GM19099 (cell line): ENCODE measurements around the gene KCNMB2.

Experiments
- POLR2A ChIP-seq: IDR thresholded peaks from 3 replicates; pipeline ENCODE4 v1.6.1; 2011; ENCODE audit warnings: low read depth; ENCODE audit not compliant: insufficient read length; ENCODE audit errors: extremely low read depth

The KCNMB2 gene

GRCh38 chr3:178645503-178645902 lies 109.3 kb downstream of the KCNMB2 start:
- no peak for TF ChIP-seq POLR2A

- TF ChIP-seq POLR2A: no peak
Measured at GRCh38 chr3:178646186-178646862, 110.1 kb downstream of the KCNMB2 start.

GRCh38 chr3:178655488-178655887 lies 119.3 kb downstream of the KCNMB2 start:
- no peak for TF ChIP-seq POLR2A

- TF ChIP-seq POLR2A: no peak
Measured at GRCh38 chr3:178658694-178659325, 122.6 kb downstream of the KCNMB2 start.

- no peak for TF ChIP-seq POLR2A
Measured at GRCh38 chr3:178663201-178663934, 127.1 kb downstream of the KCNMB2 start.

DNA sequence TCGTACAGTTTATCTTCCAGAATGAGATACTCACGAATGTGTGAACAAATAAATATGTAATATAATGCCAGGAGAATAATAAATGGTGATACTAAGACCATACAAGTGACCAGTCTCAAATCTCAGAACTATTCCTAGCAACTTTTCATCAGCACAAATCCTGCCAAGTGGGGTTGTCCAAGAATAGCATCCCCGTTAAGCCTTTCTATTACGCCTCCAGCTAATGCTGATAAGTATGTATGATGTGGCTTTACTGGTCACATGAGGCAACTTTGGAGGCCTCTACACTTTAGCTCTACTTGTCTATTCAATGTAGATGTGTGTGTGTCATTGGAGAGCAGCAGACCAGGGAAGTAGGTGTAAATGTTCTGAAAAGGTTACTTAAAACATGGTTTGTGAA lies 129.5 kb downstream of the KCNMB2 start:
- TF ChIP-seq POLR2A: no peak

GRCh38 chr3:178669022-178669601 lies 132.9 kb downstream of the KCNMB2 start:
- no peak for TF ChIP-seq POLR2A

GRCh38 chr3:178669758-178670157 lies 133.5 kb downstream of the KCNMB2 start:
- TF ChIP-seq POLR2A: no peak

GRCh38 chr3:178671377-178671776 lies 135.1 kb downstream of the KCNMB2 start:
- TF ChIP-seq POLR2A: no peak

- no peak for TF ChIP-seq POLR2A
Measured at GRCh38 chr3:178671791-178672190, 135.6 kb downstream of the KCNMB2 start.

DNA sequence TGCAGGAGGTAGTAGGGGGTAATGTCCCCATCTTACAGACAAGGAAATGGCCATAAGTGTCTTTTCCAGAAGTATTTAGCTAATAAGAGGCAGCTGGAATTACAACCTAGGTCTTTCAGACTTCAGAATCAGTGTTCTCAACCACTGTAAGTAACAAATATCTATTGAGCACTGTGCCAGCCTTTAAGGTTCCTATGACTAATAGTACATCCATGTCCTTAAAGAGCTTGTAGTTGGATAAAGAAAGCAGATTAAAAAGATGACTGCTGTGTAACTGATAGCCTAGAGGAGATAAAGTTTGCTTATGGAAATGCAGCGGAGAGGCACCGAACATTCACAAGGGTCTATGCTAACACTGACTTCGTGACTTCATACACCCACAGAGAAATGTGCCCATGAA lies 136.0 kb downstream of the KCNMB2 start:
- TF ChIP-seq POLR2A: no peak

DNA sequence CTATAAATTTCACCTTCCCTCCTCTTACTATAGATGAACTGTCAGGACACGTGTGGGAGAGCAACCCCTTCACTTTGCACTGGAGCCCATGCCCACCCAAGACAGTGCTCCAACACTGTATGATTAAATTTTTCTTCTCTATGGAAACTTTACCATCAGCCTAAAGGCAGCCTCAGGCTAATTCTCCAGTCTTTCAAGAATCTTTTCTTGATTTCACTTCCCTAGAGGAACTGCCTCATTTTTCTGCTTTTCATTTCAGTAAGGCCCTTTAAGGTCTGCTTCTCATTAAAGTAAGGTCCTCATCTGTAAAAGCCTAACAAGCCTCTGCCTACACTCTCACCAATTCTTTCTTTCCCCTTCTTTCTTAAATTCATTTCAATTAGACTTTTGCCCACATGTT lies 137.3 kb downstream of the KCNMB2 start:
- no peak for TF ChIP-seq POLR2A

- TF ChIP-seq POLR2A: no peak
Measured at GRCh38 chr3:178676077-178676476, 139.8 kb downstream of the KCNMB2 start.

DNA sequence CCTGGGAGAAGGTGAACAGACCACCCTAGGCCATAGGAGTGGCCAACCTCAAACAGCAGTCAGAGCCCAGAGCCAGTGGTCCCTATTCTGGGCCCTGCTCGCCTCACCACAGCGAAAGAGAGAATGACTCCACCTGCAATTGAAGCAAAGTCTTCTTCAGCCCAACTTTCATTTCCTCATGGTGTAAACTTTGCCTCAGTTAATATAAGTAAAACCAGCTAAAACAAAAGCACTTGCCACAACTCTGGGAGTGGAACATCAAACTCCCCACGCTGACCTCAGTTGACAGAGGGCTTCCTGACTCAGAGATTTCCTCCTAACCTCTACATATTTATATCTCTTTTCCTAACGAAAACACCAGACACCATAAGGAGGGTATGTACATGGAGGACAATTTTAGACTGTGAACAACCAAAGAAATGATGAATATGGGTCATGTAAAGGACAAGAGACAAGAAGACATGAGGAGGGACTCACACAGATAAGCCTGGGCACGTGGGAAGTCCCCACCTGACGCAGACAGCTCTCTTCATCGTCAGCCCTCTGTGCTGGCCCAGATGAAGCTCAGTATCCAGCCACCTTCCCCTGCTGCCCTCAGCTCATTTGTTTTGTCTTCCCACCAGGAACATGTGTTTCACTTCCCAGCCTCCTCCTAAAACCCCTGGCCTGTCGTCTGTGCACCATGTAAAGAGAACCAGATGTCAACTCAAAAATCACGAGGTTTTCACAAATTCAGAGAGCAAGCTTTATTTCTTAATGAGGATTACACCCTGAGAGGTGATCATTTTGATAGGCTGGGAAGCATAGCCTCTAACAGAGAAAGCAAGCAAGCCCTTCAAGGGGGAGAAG lies 140.9 kb downstream of the KCNMB2 start:
- TF ChIP-seq POLR2A: no peak

GRCh38 chr3:178677961-178678360 lies 141.7 kb downstream of the KCNMB2 start:
- TF ChIP-seq POLR2A: no peak

DNA sequence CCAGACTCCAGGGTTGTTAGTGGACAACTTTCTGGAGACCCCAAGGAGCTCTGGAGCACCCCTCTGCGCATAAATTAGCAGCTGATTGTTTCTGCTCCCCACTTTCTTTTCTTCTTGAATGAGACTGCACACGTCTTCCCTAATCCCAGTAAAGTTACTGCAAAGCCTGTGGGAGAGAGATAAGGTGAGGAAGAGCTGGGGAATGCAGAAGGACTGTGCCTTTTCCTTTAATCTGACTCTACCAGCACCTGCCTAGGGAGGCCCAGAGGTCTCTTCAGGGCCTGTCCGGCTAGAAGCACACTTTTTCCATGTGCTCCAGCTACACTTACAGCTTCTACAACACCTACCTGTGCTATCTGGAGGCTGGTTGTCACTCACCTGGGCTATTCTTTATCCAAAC lies 143.8 kb downstream of the KCNMB2 start:
- TF ChIP-seq POLR2A: no peak

GRCh38 chr3:178680489-178680888 lies 144.3 kb downstream of the KCNMB2 start:
- TF ChIP-seq POLR2A: no peak
